ENCODE results near the gene RNF13. TPM values are rescaled to one million over a fixed set of nuclear protein-coding genes. Genes with fewer than 3 reads are reported as not detected.

Gene RNF13
- total RNA-seq, 1 experiment from 2014 or later, result 28.9 TPM

- no peak for TF ChIP-seq ATF2 (CRISPR knock-in tag; IDR thresholded peaks at IDR 0.05; ENCODE audit: borderline replicate concordance, low read depth)
These were observed 11.8 kb upstream of the RNF13 start (continued) for GRCh38 chr3:149801195-149801594.

GRCh38 chr3:149801639-149802038 is 11.4 kb upstream of the RNF13 start:
- ATAC-seq, result no peak
- ChIA-PET POLR2A (no interaction called here), CTCF (interaction anchor here (0.9 to 1.9 kb wide), 2 partner anchors 30 to 36 kb away, joined by 3 to 13 read pairs; no protein-coding TSS in a partner anchor)
- DNase-seq (ENCODE audit: low spot score), result no peak
- H3K9me3 Mint-ChIP-seq, result peaks cover 12% of the 10 kb centered on the region; the same call in 1 of the 2 replicates
- no peaks in the 10 kb centered on the region for H3K36me3 Mint-ChIP-seq
- no peak overlapping the region for H3K4me3 Mint-ChIP-seq
- TF ChIP-seq IRF1 (CRISPR knock-in tag; IDR thresholded peaks at IDR 0.05) (no peak), CTCF (IDR thresholded peaks at IDR 0.05) (no peak), TCF7 (CRISPR knock-in tag; IDR thresholded peaks at IDR 0.05; ENCODE audit: low read depth) (no peak), FOXK1 (CRISPR knock-in tag; IDR thresholded peaks at IDR 0.05) (no peak)
- H3K27ac Mint-ChIP-seq, result no peak overlapping the region
- H3K27me3 Mint-ChIP-seq (ENCODE audit: low read depth), result peaks cover 7% of the 10 kb centered on the region; the same call in 1 of the 2 replicates
- no peaks in the 10 kb centered on the region for H3K4me1 Mint-ChIP-seq

GRCh38 chr3:149806171-149806778 is 6.7 kb upstream of the RNF13 start:
- DNase-seq (ENCODE audit: low spot score), result no peak
- H3K4me3 Mint-ChIP-seq, result no peak overlapping the region
- POLR2A ChIA-PET, result no interaction called here
- H3K27me3 Mint-ChIP-seq (ENCODE audit: low read depth), result peaks cover 4% of the 10 kb centered on the region; the same call in 1 of the 2 replicates
- no peak overlapping the region for H3K27ac Mint-ChIP-seq
- CTCF ChIA-PET, result no interaction called here
- no peaks in the 10 kb centered on the region for H3K36me3 Mint-ChIP-seq
- no peaks in the 10 kb centered on the region for H3K4me1 Mint-ChIP-seq
- no peak for ATAC-seq
- TF ChIP-seq PRRX2 (CRISPR knock-in tag; IDR thresholded peaks at IDR 0.05), result no peak
- TF ChIP-seq ATF2 (CRISPR knock-in tag; IDR thresholded peaks at IDR 0.05; ENCODE audit: borderline replicate concordance, low read depth), result no peak
- no peak for TF ChIP-seq GRHL2 (CRISPR knock-in tag; IDR thresholded peaks at IDR 0.05; ENCODE audit: insufficient replicate concordance, severe bottlenecking)
- H3K9me3 Mint-ChIP-seq, result no peaks in the 10 kb centered on the region

- Mint-ChIP-seq H3K27ac (no peak overlapping the region), H3K27me3 (ENCODE audit: low read depth) (peaks cover 4% of the 10 kb centered on the region; the same call in 1 of the 2 replicates), H3K4me1 (peaks cover 7% of the 10 kb centered on the region), H3K4me3 (no peak overlapping the region), H3K9me3 (no peaks in the 10 kb centered on the region), H3K36me3 (no peaks in the 10 kb centered on the region)
- ChIA-PET POLR2A (no interaction called here), CTCF (interaction anchor here (0.5 to 2.8 kb wide), 75 partner anchors 8 to 853 kb away, joined by 3 to 80 read pairs (median 5); partner anchors contain the start of genes ANKUB1, COMMD2, PFN2 and WWTR1)
- DNase-seq (ENCODE audit: low spot score), result peak; percentile 57
- TF ChIP-seq ATF3 (CRISPR knock-in tag; conservative IDR thresholded peaks at IDR 0.05) (no peak), CTCF (IDR thresholded peaks at IDR 0.05) (peak; percentile 56; the same call in 1 of the 2 replicates), ZSCAN18 (CRISPR knock-in tag; IDR thresholded peaks at IDR 0.05) (no peak)
- ATAC-seq, result peak; percentile 6; the same call in 1 of the 2 replicates
These were observed 4.7 kb upstream of the RNF13 start for GRCh38 chr3:149808209-149808829.

All from WTC11 (cell line).